Calu3 (cell line): ENCODE measurements around the gene ENHO. TPM values are rescaled to one million over a fixed set of nuclear protein-coding genes. Genes with fewer than 3 reads are reported as not detected.
A peak's percentile ranks its signal among the peaks of the same experiment; 100 is the strongest.
"Not testable (repeated sequence)": the region's sequence is repeated elsewhere in the genome, so short reads cannot be mapped to it uniquely, and the experiment has no call there.

Experiments
- BruUV-seq: library from RNA; stranded (reverse); fragments of 400-500 nt; replicated peaks from 2 replicates; lab custom pipeline; 2021; lab: Mats Ljungman, UMichigan
- CTCF ChIA-PET: fragments of 300-600 bp; sonication (Branson Sonifier 250); formaldehyde crosslinking; loops from one replicate; lab custom pipeline; 2022; ENCODE audit warnings: antibody characterized with exemption; lab: Charles Lee
- DNase-seq: peaks from one replicate; pipeline ENCODE4 v3.0.0; 2022
- H3K27ac Mint-ChIP-seq: one replicate; pipeline ENCODE4 v1.8.0; 2022; ENCODE audit warnings: mixed read lengths; ENCODE audit not compliant: unreplicated experiment
- H3K27me3 Mint-ChIP-seq: one replicate; pipeline ENCODE4 v1.8.0; 2022; ENCODE audit warnings: mixed read lengths; ENCODE audit not compliant: unreplicated experiment
- H3K36me3 Mint-ChIP-seq: one replicate; pipeline ENCODE4 v1.8.0; 2022; ENCODE audit warnings: mild to moderate bottlenecking, moderate library complexity, mixed read lengths; ENCODE audit not compliant: insufficient read depth, unreplicated experiment
- H3K4me1 Mint-ChIP-seq: one replicate; pipeline ENCODE4 v1.8.0; 2022; ENCODE audit warnings: mild to moderate bottlenecking, low read depth, mixed read lengths; ENCODE audit not compliant: unreplicated experiment
- H3K4me3 Mint-ChIP-seq: one replicate; pipeline ENCODE4 v1.8.0; 2022; ENCODE audit warnings: mild to moderate bottlenecking, low read depth, moderate library complexity, mixed read lengths; ENCODE audit not compliant: unreplicated experiment
- H3K9me3 Mint-ChIP-seq: one replicate; pipeline ENCODE4 v1.8.0; 2022; ENCODE audit warnings: low read depth, mixed read lengths; ENCODE audit not compliant: unreplicated experiment
- intact Hi-C: fragments of 100-400 bp; cut with micrococcal nuclease; formaldehyde crosslinking; loops from one replicate; pipeline ENCODE4 v1.10.0; 2022; ENCODE audit not compliant: unreplicated experiment
- total RNA-seq: library from RNA; stranded (reverse); gene quantifications from 2 replicates; pipeline ENCODE4 v1.2.3, GENCODE V29; 2022
- TF ChIP-seq, protein P1 (sequence below): fragments of 200-600 bp; IDR thresholded peaks from one replicate; pipeline ENCODE4 v1.8.0; 2022; ENCODE audit warnings: antibody characterized with exemption; ENCODE audit not compliant: unreplicated experiment

The ENHO gene
- total RNA-seq, 1 experiment from 2014 or later, result not detected

DNA sequence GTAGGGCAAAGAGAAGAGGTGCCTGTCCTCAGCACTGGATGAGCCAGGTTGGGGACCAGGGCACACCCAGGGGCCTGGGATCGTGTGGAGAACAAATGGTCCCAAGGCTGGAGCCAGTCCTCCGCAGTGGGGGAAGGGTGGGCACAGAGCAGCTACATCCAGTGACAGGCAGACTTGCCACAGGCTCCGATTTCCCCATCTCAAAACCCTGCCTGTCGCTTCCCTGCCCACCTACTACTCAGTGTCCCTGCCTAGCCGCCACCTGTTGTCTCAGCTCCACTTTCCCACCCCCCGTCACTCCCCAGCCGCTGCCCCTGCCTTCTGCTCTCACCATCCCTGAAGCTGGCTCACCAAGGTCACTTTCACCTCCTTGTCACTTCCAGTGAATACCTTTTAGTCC, 13.9 kb upstream of the ENHO start:
- Mint-ChIP-seq H3K36me3 (no peaks in the 10 kb centered on the region), H3K27ac (no peak overlapping the region), H3K4me3 (no peak overlapping the region), H3K9me3 (no peaks in the 10 kb centered on the region), H3K4me1 (no peaks in the 10 kb centered on the region), H3K27me3 (peaks cover 52% of the 10 kb centered on the region)
- TF ChIP-seq, protein P1, sequence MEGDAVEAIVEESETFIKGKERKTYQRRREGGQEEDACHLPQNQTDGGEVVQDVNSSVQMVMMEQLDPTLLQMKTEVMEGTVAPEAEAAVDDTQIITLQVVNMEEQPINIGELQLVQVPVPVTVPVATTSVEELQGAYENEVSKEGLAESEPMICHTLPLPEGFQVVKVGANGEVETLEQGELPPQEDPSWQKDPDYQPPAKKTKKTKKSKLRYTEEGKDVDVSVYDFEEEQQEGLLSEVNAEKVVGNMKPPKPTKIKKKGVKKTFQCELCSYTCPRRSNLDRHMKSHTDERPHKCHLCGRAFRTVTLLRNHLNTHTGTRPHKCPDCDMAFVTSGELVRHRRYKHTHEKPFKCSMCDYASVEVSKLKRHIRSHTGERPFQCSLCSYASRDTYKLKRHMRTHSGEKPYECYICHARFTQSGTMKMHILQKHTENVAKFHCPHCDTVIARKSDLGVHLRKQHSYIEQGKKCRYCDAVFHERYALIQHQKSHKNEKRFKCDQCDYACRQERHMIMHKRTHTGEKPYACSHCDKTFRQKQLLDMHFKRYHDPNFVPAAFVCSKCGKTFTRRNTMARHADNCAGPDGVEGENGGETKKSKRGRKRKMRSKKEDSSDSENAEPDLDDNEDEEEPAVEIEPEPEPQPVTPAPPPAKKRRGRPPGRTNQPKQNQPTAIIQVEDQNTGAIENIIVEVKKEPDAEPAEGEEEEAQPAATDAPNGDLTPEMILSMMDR, result no peak
- CTCF ChIA-PET, result no interaction called here
- intact Hi-C loops, result no loop called here
- no peak for DNase-seq
- no TSS peak for BruUV-seq

DNA sequence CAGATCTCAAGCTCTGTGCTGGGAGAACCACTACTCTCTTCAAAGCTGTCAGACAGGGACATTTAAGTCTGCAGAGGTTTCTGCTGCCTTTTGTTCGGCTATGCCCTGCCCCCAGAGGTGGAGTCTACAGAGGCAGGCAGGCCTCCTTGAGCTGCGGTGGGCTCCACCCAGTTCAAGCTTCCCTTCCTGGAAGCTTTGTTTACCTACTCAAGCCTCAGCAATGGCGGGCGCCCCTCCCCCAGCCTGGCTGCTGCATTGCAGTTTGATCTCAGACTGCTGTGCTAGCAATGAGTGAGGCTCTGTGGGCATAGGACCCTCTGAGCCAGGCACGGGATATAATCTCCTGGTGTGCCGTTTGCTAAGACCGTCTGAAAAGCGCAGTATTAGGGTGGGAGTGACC, 9.3 kb upstream of the ENHO start:
- H3K4me1 Mint-ChIP-seq, intact Hi-C loops, H3K9me3 Mint-ChIP-seq, CTCF ChIA-PET, H3K27ac Mint-ChIP-seq, H3K4me3 Mint-ChIP-seq, BruUV-seq, H3K36me3 Mint-ChIP-seq, DNase-seq: not testable (repeated sequence)
- peaks cover 61% of the 10 kb centered on the region for H3K27me3 Mint-ChIP-seq

DNA sequence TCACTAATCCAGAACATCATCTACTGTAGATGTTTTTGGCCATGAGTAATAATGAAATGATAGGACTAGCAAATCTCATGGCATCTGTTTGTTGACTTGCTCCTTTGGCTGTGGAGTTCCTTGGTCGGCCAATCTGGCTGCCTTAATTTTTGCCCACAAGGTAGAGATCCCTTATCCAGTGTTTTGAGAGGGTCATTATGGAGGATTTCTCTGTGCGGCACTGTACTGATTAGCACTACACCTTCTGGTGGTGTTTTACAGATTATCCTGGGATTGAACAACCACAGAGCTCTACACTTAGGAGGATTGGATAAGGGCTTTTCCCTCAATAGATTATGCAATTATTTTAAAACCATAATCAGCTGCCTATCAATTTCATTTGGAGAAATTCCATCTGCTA, 3.2 kb upstream of the ENHO start:
- peaks cover 72% of the 10 kb centered on the region for H3K27me3 Mint-ChIP-seq
- H3K4me1 Mint-ChIP-seq, result peaks cover 9% of the 10 kb centered on the region
- no peaks in the 10 kb centered on the region for H3K9me3 Mint-ChIP-seq
- no peak for DNase-seq
- H3K4me3 Mint-ChIP-seq, result no peak overlapping the region
- H3K36me3 Mint-ChIP-seq, result no peaks in the 10 kb centered on the region
- no peak overlapping the region for H3K27ac Mint-ChIP-seq
- BruUV-seq, result no TSS peak
- intact Hi-C loops, result no loop called here
- TF ChIP-seq, protein P1, result no peak
- CTCF ChIA-PET, result no interaction called here

DNA sequence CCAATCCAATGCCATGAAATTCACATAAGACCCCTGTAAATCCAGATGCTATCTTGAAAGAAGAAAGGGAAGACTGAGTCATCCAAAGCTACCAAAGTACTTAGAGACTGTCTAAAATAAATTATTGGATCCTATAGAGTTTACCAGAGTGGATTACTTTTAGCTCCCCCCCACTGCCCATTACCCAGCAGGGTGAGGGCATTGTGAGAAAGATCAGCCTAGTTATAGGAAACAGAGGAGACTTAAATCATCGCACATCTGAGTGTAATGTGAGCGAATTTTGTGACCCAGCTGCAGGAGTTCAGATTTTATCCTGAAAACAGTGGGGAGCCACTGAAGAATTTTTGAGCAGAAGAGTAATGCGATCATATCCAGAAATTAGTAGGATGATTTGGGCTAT, 1.6 kb upstream of the ENHO start:
- Mint-ChIP-seq H3K27ac (no peak overlapping the region), H3K27me3 (peaks cover 72% of the 10 kb centered on the region), H3K9me3 (no peaks in the 10 kb centered on the region), H3K4me1 (peaks cover 9% of the 10 kb centered on the region), H3K4me3 (no peak overlapping the region), H3K36me3 (no peaks in the 10 kb centered on the region)
- DNase-seq, result no peak
- TF ChIP-seq, protein P1, result no peak
- intact Hi-C loops, result no loop called here
- CTCF ChIA-PET, result interaction anchor here (0.6 kb wide), 1 partner anchor 84 kb away, joined by 3 read pairs; no protein-coding TSS in a partner anchor
- no TSS peak for BruUV-seq

DNA sequence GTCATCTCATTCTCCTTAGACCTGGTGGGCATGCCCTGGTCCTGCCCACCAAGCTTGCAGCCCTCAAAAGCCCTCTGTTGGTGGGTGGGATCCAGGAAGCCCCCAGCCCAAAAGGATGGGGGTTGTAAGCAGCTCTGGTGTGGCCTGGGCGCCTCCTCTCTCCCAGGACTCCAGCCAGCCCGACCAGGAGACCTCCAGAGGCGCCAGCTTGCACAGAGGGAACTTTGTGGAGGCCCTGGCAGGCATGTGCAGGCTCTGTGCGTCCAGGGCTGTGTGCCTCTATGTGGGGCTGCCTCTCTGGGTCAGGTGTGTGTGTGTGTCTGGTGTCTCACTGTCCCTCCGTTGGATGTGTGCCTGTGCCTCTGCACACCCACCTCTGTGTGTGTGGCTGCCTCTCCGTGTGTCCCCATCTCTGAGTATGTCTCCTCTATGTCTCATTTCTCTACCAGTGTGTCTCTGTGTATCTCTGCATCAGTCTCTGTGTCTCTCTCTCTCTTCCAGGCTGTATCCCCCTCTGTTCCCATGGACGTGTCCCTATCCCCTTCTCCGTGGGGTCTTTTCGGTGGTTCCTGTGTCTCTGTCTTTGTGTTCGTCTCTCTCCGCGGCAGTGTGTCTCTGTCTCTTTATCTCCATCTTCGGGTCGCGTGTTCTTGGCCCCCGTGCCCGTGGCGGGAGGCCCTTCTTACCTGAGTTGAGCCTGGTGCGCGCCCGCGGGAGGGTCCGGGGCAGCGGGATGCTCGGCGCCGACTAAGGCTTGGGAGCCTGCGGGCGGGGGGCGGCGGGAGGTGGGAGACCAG, 501 bp downstream of the ENHO start:
- BruUV-seq, result no TSS peak
- intact Hi-C loops, result no loop called here
- no peaks in the 10 kb centered on the region for H3K36me3 Mint-ChIP-seq
- CTCF ChIA-PET, result interaction anchor here (0.6 kb wide), 1 partner anchor 502 kb away, joined by 4 read pairs; no protein-coding TSS in a partner anchor
- TF ChIP-seq, protein P1, result no peak
- no peak overlapping the region for H3K27ac Mint-ChIP-seq
- DNase-seq, result no peak
- H3K27me3 Mint-ChIP-seq, result peaks cover 82% of the 10 kb centered on the region
- H3K9me3 Mint-ChIP-seq, result no peaks in the 10 kb centered on the region
- H3K4me1 Mint-ChIP-seq, result peaks cover 9% of the 10 kb centered on the region
- peak overlapping the region; percentile 45 for H3K4me3 Mint-ChIP-seq
